ENCODE results near the gene KY. TPM values are rescaled to one million over a fixed set of nuclear protein-coding genes. Genes with fewer than 3 reads are reported as not detected.

Gene KY
- total and polyA plus RNA-seq, 2 donors (not counting 1 experiment from before 2014, with no cell fraction given): not detected

GRCh38 chr3:134564991-134565390, 85.8 kb downstream of the KY start:
- Histone ChIP-seq H3K36me3 (replicated peaks in 1 of 2; ENCODE audit: control extremely low read depth in 1 of 2, control insufficient read depth in 1 of 2, extremely low read depth in 1 of 2, insufficient read depth in 2 of 2, low read length in 1 of 2) (peaks cover 0 to 17% of the 10 kb centered on the region in 2 experiments), H4K20me1 (ENCODE audit: control insufficient read depth, insufficient read depth, low read length, poor library complexity, severe bottlenecking) (no peaks in the 10 kb centered on the region), H3K9ac (ENCODE audit: low read length) (no peak overlapping the region), H3K27ac (ENCODE audit: low read length in 2 of 2) (no peak overlapping the region), H3K9me3 (ENCODE audit: control extremely low read depth in 1 of 3, control insufficient read depth in 2 of 3, insufficient read depth in 1 of 3, low read length in 2 of 3) (peaks cover 2 to 19% (median 5%) of the 10 kb centered on the region in 3 donors), H2AFZ (ENCODE audit: insufficient read depth, low read depth, low read length, poor library complexity, severe bottlenecking) (no peak overlapping the region), H3K4me2 (replicated peaks; ENCODE audit: low read depth, low read length, poor library complexity, severe bottlenecking) (no peak overlapping the region), H3K4me3 (ENCODE audit: control extremely low read depth in 1 of 5, extremely low read depth in 1 of 5, insufficient read depth in 1 of 5, low read depth in 2 of 5, low read length in 4 of 5) (no peak overlapping the region), H3K79me2 (ENCODE audit: control insufficient read depth, insufficient read depth, low read length) (no peaks in the 10 kb centered on the region), H3K4me1 (ENCODE audit: control insufficient read depth in 2 of 2, insufficient read depth in 2 of 2, low read length in 2 of 2) (no peaks in the 10 kb centered on the region), H3K27me3 (replicated peaks in 1 of 4; ENCODE audit: control extremely low read depth in 1 of 4, control insufficient read depth in 3 of 4, insufficient read depth in 4 of 4, low read length in 3 of 4) (no peaks in the 10 kb centered on the region)
- no peak for TF ChIP-seq CTCF (IDR thresholded peaks at IDR 0.05)
- TF ChIP-seq EZH2 (IDR thresholded peaks at IDR 0.05; ENCODE audit: borderline replicate concordance, insufficient read depth, low read depth, low read length, poor library complexity, severe bottlenecking): no peak
- ATAC-seq (ENCODE audit: low read depth) (no peak), DNase-seq (no peak)
- peaks cover 11% of the 10 kb centered on the region for H3K9me3 Mint-ChIP-seq (ENCODE audit: insufficient read depth)
- H3K4me1 Mint-ChIP-seq: no peaks in the 10 kb centered on the region
- CTCF ChIA-PET: interaction anchor here (0.8 kb wide), 1 partner anchor 91 kb away, joined by 3 read pairs; no protein-coding TSS in a partner anchor
- intact Hi-C loops (cut with micrococcal nuclease): no loop called here
- H3K4me3 Mint-ChIP-seq: no peak overlapping the region
- POLR2A ChIA-PET: no interaction called here
- H3K27ac Mint-ChIP-seq: no peak overlapping the region
- no peaks in the 10 kb centered on the region for H3K27me3 Mint-ChIP-seq
- WGBS (ENCODE audit: insufficient coverage): 100% methylated on average over 1 of the region's 2 CpGs

GRCh38 chr3:134563601-134564000, 87.2 kb downstream of the KY start:
- ChIA-PET POLR2A (no interaction called here), CTCF (no interaction called here)
- intact Hi-C loops (cut with micrococcal nuclease): no loop called here
- Histone ChIP-seq H3K36me3 (replicated peaks in 1 of 2; ENCODE audit: control extremely low read depth in 1 of 2, control insufficient read depth in 1 of 2, extremely low read depth in 1 of 2, insufficient read depth in 2 of 2, low read length in 1 of 2) (peaks cover 2 to 18% of the 10 kb centered on the region in 2 experiments), H3K9ac (ENCODE audit: low read length) (no peak overlapping the region), H3K4me3 (ENCODE audit: control extremely low read depth in 1 of 5, extremely low read depth in 1 of 5, insufficient read depth in 1 of 5, low read depth in 2 of 5, low read length in 4 of 5) (no peak overlapping the region), H3K4me1 (ENCODE audit: control insufficient read depth in 2 of 2, insufficient read depth in 2 of 2, low read length in 2 of 2) (no peaks in the 10 kb centered on the region), H3K9me3 (ENCODE audit: control extremely low read depth in 1 of 3, control insufficient read depth in 2 of 3, insufficient read depth in 1 of 3, low read length in 2 of 3) (peaks cover 0 to 7% (median 1%) of the 10 kb centered on the region in 3 donors), H4K20me1 (ENCODE audit: control insufficient read depth, insufficient read depth, low read length, poor library complexity, severe bottlenecking) (no peaks in the 10 kb centered on the region), H3K27me3 (replicated peaks in 1 of 4; ENCODE audit: control extremely low read depth in 1 of 4, control insufficient read depth in 3 of 4, insufficient read depth in 4 of 4, low read length in 3 of 4) (no peaks in the 10 kb centered on the region), H2AFZ (ENCODE audit: insufficient read depth, low read depth, low read length, poor library complexity, severe bottlenecking) (no peak overlapping the region), H3K27ac (ENCODE audit: low read length in 2 of 2) (no peak overlapping the region), H3K79me2 (ENCODE audit: control insufficient read depth, insufficient read depth, low read length) (no peaks in the 10 kb centered on the region), H3K4me2 (replicated peaks; ENCODE audit: low read depth, low read length, poor library complexity, severe bottlenecking) (no peak overlapping the region)
- no peak overlapping the region for H3K4me3 Mint-ChIP-seq
- no peak for ATAC-seq (ENCODE audit: low read depth)
- DNase-seq: no peak
- WGBS (ENCODE audit: insufficient coverage): 98% methylated on average over 5 of the region's 6 CpGs
- H3K9me3 Mint-ChIP-seq (ENCODE audit: insufficient read depth): peaks cover 1% of the 10 kb centered on the region
- no peak for TF ChIP-seq EZH2 (IDR thresholded peaks at IDR 0.05; ENCODE audit: borderline replicate concordance, insufficient read depth, low read depth, low read length, poor library complexity, severe bottlenecking)
- no peak for TF ChIP-seq CTCF (IDR thresholded peaks at IDR 0.05)
- H3K27ac Mint-ChIP-seq: no peak overlapping the region
- no peaks in the 10 kb centered on the region for H3K4me1 Mint-ChIP-seq
- no peaks in the 10 kb centered on the region for H3K27me3 Mint-ChIP-seq

Measured in B cell (primary cell).